OCI-LY1 (cell line): ENCODE measurements around the gene ADTRP.

ENCODE experiments used
- H2AFZ ChIP-seq: fragments of 200-600 bp; sonication (generic), shearing (Covaris generic); 2 replicates; pipeline ENCODE4 v1.6.0; 2014; ENCODE audit warnings: antibody characterized with exemption, mild to moderate bottlenecking, low read length
- H3F3A ChIP-seq: fragments of 200-600 bp; sonication (generic), shearing (Covaris generic); 2 replicates; pipeline ENCODE4 v1.6.0; 2014; ENCODE audit warnings: mild to moderate bottlenecking, antibody characterized with exemption, low read length, moderate library complexity; ENCODE audit not compliant: insufficient read depth
- H3K27ac ChIP-seq: fragments of 200-600 bp; sonication (generic); 2 replicates; pipeline ENCODE4 v1.5.1; 2014; ENCODE audit warnings: low read length, mixed run types, mild to moderate bottlenecking, low read depth; ENCODE audit not compliant: poor library complexity, severe bottlenecking
- H3K27me3 ChIP-seq: fragments of 200-600 bp; sonication (generic); 2 replicates; pipeline ENCODE4 v1.6.0; 2014; ENCODE audit warnings: antibody characterized with exemption, mild to moderate bottlenecking, low read length, moderate library complexity; ENCODE audit not compliant: insufficient read depth
- H3K36me3 ChIP-seq: fragments of 200-600 bp; sonication (generic); 2 replicates; pipeline ENCODE4 v1.6.1; 2014; ENCODE audit warnings: mild to moderate bottlenecking, antibody characterized with exemption, low read length, moderate library complexity, mixed read lengths; ENCODE audit not compliant: insufficient read depth
- H3K4me1 ChIP-seq: fragments of 200-600 bp; sonication (generic); 2 replicates; pipeline ENCODE4 v1.5.1; 2014; ENCODE audit warnings: mild to moderate bottlenecking, low read length, moderate library complexity; ENCODE audit not compliant: insufficient read depth, severe bottlenecking
- H3K4me2 ChIP-seq: fragments of 200-600 bp; sonication (generic), shearing (Covaris generic); 2 replicates; pipeline ENCODE4 v1.6.1; 2014; ENCODE audit warnings: low read length
- H3K4me3 ChIP-seq: fragments of 200-600 bp; sonication (generic); 2 replicates; pipeline ENCODE4 v1.5.1; 2014; ENCODE audit warnings: low read length, low read depth, mild to moderate bottlenecking, mixed read lengths; ENCODE audit not compliant: poor library complexity, severe bottlenecking
- H3K79me2 ChIP-seq: fragments of 200-600 bp; shearing (Covaris generic); 2 replicates; pipeline ENCODE4 v1.6.1; 2016; ENCODE audit warnings: mixed run types, low read length, mixed read lengths; ENCODE audit not compliant: insufficient read depth
- H3K9ac ChIP-seq: fragments of 200-600 bp; sonication (generic), shearing (Covaris generic); 2 replicates; pipeline ENCODE4 v1.6.1; 2014; ENCODE audit warnings: mild to moderate bottlenecking, low read length, mixed read lengths
- H3K9me2 ChIP-seq: fragments of 200-600 bp; sonication (generic), shearing (Covaris generic); 2 replicates; pipeline ENCODE4 v1.6.1; 2014; ENCODE audit warnings: low read depth, mild to moderate bottlenecking, low read length, mixed read lengths
- H3K9me3 ChIP-seq: fragments of 200-600 bp; shearing (Covaris generic); 2 replicates; pipeline ENCODE4 v1.6.1; 2014; ENCODE audit warnings: low read length, mixed read lengths
- H4K20me1 ChIP-seq: fragments of 200-600 bp; sonication (generic), shearing (Covaris generic); 2 replicates; pipeline ENCODE4 v1.6.0; 2016; ENCODE audit warnings: mild to moderate bottlenecking, low read length; ENCODE audit not compliant: insufficient read depth
- CTCF ChIP-seq: fragments of 200-600 bp; sonication (generic), shearing (Covaris generic); IDR thresholded peaks from 2 replicates; pipeline ENCODE4 v1.5.1; 2017; ENCODE audit warnings: mild to moderate bottlenecking, antibody characterized with exemption, low read length, moderate library complexity, mixed read lengths
- EZH2 ChIP-seq: fragments of 200-600 bp; sonication (generic), shearing (Covaris generic); IDR thresholded peaks from 2 replicates; pipeline ENCODE4 v1.8.0; 2017; ENCODE audit warnings: borderline replicate concordance, mixed run types, mild to moderate bottlenecking, antibody characterized with exemption, low read length, moderate library complexity, mixed read lengths

The ADTRP gene

GRCh38 chr6:11775791-11776409 is 2.7 kb downstream of the ADTRP start:
- no peak for TF ChIP-seq CTCF
- H3K9me3 ChIP-seq: no peaks in the 10 kb centered on the region
- no peak overlapping the region for H3K4me2 ChIP-seq
- no peaks in the 10 kb centered on the region for H3F3A ChIP-seq
- no peak overlapping the region for H3K4me3 ChIP-seq
- H3K27me3 ChIP-seq: no peaks in the 10 kb centered on the region
- no peak overlapping the region for H3K9ac ChIP-seq
- H3K79me2 ChIP-seq: no peaks in the 10 kb centered on the region
- no peak overlapping the region for H2AFZ ChIP-seq
- H3K27ac ChIP-seq: no peak overlapping the region
- no peaks in the 10 kb centered on the region for H4K20me1 ChIP-seq
- no peaks in the 10 kb centered on the region for H3K36me3 ChIP-seq
- H3K9me2 ChIP-seq: no peaks in the 10 kb centered on the region
- no peaks in the 10 kb centered on the region for H3K4me1 ChIP-seq

- Histone ChIP-seq H3K4me1 (no peaks in the 10 kb centered on the region), H4K20me1 (no peaks in the 10 kb centered on the region), H3K79me2 (no peaks in the 10 kb centered on the region), H3K27ac (no peak overlapping the region), H3K4me2 (no peak overlapping the region), H3K9me2 (no peaks in the 10 kb centered on the region), H3K36me3 (no peaks in the 10 kb centered on the region), H3K9ac (no peak overlapping the region), H3K4me3 (no peak overlapping the region), H3F3A (no peaks in the 10 kb centered on the region), H2AFZ (no peak overlapping the region), H3K9me3 (no peaks in the 10 kb centered on the region), H3K27me3 (no peaks in the 10 kb centered on the region)
- TF ChIP-seq EZH2: no peak
- TF ChIP-seq CTCF: no peak
Measured at GRCh38 chr6:11774426-11774825, 4.2 kb downstream of the ADTRP start.

DNA sequence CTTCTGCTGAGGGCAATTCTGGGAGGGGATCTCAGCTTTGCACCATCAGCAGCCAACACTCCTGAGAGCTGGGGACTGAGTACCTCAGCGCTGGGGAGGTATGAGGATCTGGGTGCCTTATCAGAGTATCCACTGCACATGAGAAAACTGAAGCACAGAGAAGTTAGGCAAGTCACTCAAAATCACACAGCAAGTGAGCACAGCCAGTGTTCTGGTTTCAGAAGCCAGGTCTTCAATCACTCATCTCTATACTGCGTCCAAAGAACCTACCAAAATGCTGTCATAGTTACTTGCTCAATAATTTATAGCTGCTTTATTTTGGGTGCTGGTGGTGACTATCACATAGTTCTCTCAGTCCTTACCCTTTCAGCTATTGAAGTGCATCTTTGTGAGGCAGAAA is 5.0 kb downstream of the ADTRP start:
- H3K4me1 ChIP-seq: no peaks in the 10 kb centered on the region
- no peak overlapping the region for H3K4me2 ChIP-seq
- no peaks in the 10 kb centered on the region for H3F3A ChIP-seq
- H3K36me3 ChIP-seq: no peaks in the 10 kb centered on the region
- no peak overlapping the region for H3K27ac ChIP-seq
- TF ChIP-seq EZH2: no peak
- no peak for TF ChIP-seq CTCF
- no peak overlapping the region for H3K9ac ChIP-seq
- no peak overlapping the region for H2AFZ ChIP-seq
- no peaks in the 10 kb centered on the region for H3K9me3 ChIP-seq
- no peak overlapping the region for H3K4me3 ChIP-seq
- no peaks in the 10 kb centered on the region for H3K79me2 ChIP-seq
- H3K9me2 ChIP-seq: no peaks in the 10 kb centered on the region
- H3K27me3 ChIP-seq: peaks cover 7% of the 10 kb centered on the region; the same call in 1 of the 2 replicates
- H4K20me1 ChIP-seq: no peaks in the 10 kb centered on the region
